GM18868 (cell line): Measurements from ENCODE around the gene ATP2A2.

Source experiments
- ATAC-seq: cut with Tn5 transposase; IDR thresholded peaks from one replicate; pipeline ENCODE4 v1.9.1; 2021; ENCODE audit warnings: mild to moderate bottlenecking, moderate library complexity; ENCODE audit not compliant: unreplicated experiment

Gene ATP2A2

DNA sequence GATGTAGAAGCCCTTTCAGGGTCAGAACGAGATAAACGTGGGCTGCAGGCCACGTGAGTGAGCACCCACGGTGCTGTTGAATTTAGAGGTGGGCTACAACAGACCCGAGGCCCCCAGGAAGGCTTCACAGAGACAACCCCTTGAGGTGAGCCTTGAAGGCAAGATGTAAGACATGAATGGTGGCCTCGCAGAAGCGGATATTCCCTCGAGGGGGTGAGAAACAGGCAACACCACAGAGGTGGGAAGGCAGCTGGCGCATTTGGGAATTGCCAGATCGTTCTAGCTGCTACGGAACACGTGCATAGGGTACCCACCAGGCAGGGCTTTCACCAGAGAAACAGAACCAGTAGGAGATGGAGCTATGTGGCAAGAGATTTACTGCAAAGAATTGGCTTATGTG, 22.6 kb upstream of the ATP2A2 start:
- no peak for ATAC-seq

DNA sequence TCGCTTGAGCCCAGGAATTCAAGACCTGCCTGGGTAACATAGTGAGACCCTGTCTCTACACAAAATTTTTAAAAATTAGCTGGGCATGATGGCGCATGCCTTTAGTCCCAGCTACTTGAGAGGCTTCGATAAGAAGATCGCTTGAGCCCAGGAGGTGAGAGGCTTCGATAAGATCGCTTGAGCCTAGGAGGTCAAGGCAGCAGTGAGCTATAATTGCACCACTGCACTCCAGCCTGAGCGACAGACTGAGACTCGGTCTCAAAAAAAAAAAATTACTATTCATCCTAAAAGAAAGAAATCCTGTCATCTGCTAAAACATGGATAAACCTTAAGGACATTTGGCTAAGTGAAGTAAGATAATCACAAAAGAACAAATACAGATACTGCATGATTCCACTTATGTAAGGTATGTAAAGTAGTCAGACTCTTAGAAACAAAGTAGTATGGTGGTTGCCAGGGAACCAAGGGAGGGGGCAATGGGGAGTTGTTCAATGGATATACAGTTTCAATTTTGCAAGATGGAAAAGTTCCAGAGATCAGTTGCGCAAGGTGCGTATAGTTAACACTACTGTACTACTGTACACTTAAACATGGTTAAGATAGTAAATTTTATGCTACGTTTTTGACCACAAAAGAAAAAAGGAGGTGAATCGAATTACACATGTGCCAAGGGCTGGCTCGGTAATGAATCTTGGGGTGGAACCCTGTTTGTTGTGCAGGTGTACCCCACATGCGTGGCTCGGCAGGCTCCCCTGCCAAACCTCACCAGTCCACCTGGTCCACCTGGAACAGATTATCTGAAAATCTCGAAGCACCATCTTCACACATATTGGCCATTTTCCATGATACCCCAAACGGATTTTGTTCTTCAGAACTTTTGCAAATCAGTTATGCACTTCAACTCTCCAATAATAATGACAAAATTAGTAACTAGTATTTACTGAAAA, 18.3 kb upstream of the ATP2A2 start:
- no peak for ATAC-seq

DNA sequence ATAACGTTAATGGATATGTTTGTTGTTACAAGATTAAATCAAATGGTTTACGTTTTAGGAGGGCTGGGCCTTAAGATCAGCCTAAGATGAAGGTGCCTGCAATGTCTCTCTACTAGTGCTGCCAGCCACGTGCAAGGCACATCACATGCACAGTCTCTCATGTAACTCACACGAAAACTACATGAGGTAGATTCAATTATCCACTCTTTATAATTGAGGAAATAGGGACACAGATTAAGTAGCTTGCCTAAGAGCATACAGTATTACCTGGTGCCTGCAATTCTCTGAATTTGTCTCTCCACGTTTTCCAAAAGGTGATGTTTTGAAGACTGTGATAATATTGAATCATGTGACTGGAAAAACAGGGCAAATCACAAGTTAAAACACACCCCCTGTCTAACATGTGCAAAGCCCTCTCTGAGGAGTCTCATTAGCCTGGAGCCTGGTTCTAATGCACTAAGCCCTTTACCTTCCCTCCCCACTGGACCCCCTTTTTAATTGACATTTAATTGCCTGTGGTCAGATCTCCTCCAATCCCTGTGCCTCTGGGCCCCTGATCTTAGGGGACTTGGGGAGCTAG, 14.6 kb upstream of the ATP2A2 start:
- no peak for ATAC-seq

DNA sequence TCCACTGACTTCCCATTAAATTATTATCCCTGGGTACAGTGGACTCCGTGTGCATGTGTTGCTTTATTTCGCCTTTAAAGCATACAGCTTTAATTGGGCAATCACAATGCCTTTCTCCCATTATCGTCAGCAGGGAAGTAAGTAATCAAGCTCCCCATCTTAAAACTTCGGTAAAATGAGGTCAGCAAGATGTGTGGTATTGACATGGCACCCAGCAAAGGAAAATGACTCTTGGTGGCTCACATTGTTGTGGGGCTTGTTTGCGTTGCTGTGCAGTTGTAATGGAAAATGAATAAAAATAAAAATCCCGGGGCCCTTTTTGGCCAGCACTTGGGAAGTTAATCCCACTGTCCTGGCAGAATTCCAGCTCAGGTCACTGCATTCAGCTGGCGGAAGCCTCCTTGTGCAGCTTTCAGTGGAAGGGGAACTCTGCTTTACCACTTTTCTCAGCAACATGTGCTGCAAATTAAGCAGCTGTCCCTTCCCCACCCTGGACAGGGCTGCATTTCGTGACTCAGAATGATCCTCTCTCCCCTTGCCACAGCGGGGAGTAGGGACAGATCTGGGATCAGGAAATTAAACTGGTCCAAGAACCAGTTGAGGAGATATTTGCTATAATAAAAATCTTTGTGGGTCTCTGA, 13.9 kb upstream of the ATP2A2 start:
- ATAC-seq: no peak

DNA sequence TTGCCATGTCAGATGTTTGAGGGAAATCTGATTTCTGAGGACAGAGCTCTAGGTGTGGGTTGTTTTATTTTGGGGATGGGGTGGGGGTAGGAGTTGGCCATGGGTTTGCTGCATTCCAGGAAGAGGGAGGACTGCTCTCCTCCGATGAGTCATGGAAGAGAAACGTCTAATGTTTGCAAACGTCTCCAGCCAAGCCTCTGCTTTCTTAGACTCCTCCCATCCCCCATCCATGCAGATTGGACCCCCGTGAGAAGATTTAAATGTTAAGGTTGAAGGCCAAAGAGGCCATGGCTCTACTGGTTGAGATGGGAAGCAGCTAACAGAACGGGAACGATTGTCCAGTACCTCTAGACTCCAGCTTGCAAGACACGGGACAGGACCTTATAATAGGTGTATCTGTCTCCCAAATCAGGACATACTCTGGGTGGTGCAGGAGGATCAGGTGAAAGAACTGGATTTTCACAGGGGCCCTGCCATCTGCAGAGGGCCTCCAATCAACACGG, 11.4 kb upstream of the ATP2A2 start:
- no peak for ATAC-seq

DNA sequence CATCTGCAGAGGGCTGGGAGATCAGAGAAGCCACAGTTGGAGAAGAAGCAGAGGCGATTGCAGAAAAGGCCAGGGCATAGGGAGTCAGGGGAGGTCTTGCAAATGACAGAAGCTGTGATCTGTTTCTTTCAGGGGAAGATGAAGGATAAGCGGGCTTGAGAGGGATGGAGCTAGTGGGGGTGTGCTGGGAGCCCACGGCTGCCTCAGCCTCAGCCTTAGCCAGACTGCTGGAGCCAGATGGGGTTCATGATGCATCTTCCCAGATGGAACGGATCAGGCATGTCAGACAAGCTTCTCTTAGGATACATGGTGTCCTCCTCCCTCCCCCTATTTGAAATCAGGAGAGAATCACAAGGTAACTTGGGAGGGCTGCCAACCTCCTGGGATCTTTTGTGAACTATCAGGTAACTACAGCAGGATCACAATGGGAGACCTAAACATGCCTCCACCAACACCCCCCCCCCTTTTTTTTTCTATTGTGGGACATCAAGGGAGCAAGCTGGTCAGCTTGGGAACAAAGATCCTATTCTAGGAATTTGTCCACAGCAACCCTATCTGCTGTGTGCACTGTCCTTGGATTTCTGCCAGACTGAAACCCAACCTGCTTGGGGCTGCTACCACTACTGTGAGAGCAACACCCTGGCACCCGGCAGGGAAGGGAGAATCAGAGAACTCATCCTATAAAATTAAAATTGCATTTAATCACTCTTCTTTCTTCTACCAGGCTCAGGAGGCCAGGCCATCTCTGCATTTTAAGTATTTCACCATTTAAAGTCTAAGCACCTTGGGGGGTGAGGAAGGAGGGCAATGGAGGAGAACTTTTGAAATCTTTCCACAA, 10.7 kb upstream of the ATP2A2 start:
- no peak for ATAC-seq

DNA sequence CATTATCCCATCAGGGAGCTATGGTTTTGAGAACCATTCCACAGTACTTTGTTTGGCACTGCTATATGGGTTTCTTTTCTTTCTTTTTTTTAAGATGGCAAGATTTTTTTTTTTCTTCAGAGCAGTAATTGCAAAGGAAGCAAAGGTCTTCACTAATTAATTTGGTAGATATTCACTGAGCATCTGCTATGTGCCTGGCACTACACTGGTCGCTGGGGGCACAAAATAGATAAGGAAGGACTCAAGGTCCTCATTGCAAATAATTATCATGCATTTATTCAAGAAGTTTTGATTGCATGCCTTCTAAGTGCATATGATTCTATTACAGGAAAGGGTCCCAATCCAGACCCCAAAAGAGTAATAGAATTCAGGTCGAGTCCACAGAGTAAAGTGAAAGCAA, 10.0 kb upstream of the ATP2A2 start:
- ATAC-seq: no peak

DNA sequence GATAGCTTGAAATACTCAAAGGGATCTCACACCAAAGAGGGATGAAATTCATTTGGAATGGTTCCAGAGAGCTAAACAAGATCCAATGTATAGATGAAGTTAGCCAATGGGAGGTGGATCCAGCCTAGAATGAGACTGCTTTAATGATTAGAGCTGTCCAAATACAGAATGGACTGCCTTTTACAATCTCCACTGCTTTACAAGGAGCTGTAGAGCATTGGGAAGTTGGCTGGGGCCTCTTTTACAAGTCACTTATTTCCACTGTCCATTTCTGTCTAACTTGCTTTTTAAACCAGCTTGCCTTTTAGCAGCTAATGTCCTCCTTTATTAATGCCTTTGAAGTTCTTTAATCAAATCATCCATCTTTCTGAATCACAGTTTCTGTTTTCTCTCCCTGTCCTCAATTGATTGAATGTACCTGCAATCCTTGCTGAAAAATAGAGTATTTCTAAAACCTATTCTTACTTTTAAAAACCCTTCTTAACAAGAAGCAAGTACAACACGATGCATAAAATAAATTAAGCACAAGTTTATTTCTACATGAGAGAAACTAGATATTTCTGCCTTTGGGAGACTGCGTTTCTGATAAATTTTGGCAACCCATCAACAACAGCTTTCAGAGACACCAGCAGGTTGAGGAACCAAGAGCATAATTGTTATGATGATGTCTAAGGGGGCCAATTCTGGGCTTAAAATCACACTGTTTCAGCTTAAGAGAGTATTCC, 3.4 kb upstream of the ATP2A2 start:
- ATAC-seq: no peak

DNA sequence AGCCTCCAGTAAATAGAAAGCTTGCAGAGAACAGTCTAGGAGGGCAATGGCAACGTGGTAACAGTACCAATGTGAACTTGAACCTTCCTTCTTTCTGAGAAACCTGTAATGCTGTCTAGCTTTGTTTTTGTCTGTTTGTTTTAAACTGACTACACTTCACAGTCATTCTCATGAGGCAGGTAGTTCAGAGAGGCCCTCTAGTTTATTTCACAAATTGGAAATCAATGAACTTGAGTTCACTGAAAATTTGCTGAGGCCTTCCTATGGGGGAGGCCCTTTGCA, 2.9 kb upstream of the ATP2A2 start:
- no peak for ATAC-seq

DNA sequence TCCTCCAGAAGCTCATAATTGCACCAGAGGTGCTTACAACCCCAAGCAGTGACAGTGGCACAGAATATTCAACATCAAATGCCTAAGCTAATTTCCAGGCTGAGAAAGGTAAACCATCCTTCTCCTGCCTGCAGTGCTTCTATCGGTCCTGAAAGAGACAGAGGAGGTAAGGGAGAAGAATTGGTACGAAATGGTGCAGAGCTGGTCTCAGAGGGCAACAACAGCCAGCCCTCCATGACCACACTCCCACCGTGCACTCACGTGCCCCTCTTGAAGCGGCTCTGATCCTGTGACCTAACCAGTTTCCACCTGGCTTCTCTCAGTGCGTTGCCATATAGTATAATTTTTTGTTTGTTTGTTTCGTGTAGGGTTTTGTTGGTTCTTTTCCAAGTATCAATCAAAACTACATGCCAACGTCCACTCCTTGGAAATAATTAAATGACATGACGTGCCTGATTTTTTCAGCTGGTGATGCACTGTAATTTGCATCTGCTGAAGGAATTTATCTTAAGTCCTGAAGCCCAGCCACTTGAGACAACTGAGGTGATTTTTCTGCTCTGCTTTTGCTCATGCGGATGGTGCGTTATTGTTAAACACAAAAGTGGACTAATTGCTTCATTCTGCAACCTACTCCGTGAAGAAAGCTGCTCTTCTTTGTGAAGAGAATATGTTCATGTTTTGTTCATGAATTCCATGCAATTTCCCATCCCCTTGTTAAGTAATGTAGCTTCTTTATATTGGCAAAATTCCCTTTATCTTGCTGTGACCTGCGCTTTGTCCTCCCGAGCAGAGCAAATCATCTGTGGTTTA, 1.3 kb upstream of the ATP2A2 start:
- no peak for ATAC-seq

DNA sequence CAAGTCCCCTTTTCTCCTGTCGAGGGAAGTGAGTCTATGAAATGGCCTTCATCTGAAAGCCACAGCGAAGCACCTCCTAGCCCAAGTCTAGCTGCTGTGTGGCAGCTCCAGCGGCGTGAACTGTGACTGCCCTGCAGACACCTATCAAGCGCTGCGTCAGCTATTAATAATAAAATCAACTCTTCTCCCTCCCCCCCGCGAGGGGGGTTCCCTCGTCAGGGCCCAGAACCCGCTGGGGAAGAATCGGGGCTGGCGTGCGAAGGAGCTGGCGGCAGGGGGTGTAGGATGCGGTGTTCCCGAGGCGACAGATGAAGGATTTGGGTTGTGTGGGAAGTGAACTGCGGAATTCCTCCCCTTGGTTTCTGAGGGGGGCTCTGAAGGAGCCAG, 662 bp upstream of the ATP2A2 start:
- peak; percentile 10 for ATAC-seq

DNA sequence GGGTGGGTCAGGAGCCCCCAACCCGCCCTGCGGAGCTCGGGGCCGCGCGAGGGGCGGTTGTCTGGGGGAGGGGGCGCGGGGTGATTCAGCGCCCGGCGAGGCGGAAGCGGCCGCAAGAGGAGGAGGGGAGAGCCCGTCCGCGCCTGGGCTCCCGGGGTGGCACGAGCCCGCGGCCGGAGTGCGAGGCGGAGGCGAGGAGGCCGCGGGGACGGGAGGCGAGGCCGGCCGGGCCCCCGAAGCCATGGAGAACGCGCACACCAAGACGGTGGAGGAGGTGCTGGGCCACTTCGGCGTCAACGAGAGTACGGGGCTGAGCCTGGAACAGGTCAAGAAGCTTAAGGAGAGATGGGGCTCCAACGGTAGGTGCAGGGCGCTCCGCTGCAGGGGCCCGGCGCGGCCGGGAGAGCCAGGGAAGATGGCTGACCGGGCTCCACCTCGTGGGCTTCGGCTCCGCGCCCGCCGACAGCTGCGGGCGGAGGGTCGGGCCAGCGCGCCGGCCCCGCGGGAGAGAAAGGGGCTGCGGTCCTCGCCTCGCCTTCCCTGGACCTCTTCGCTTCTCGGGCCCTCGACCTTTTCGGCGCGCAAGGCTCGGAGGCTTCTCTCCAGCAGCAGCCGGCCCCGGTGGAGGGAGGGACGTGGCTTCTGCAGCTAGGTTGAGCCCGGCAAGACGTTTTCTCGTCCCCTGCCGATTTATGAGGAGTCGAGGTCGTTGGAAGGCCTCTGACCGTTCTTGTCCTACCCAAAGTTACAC, 677 bp downstream of the ATP2A2 start:
- peak; percentile 37 for ATAC-seq

DNA sequence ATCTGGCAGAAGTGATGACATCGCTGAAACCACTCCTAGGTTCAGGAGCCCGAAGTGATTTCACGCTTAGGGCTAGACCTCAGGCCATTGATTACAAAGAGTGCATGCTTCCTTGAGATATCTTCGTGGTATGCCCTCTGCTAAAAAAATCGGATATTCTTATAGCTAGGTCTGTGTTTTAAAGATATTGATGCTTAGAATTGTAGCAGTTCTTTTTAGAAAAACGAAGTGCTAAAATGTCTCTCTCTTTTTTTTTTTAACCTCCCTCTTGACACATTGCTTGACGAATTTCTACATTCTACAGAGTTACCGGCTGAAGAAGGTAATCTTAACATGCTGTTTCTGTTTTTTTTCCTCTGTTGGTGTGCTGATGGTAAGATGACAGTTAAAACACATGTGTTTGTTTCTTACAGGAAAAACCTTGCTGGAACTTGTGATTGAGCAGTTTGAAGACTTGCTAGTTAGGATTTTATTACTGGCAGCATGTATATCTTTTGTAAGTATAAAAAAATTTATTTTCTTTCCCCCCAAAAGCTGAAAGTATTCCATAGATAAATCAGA, 1.3 kb downstream of the ATP2A2 start:
- ATAC-seq: no peak

DNA sequence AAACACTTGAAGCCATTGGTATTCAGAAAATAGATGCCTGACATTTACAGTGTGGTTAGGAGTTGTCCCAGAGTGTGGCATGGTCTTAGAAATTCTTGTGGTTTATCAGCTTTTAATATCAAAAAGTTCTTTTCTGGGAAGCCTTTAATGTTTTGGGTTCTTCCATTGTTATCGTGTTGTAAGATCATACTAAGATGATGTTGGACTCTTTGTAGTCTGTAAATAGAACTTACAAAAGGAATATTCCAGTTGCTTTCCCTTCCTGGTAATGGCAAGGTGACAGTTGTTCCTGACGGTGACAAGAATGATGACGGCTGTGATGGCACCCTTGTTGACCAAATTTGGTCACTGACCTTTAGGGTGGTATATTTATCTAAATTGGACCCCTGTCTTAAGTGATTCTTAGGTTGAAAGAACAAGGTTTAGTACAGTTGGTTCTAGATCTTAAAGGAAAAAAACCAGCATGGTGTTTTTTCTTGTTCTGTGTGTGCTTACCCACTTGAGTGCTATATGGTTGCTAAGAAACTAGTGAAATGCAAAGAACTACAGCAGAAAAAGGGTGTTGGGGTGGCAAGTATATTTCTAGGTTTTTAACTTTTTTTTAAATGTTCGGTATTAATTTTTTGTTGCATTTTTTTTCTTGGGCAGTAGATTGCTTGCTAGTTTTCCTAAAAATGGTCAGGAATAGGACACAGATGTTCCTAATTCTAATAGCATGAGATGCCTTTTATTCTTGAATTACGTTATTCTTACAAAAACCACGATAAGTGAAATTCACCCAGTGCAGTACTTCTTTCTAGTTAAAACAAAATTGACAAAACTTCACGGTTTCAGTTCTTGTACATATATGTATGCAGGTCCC, 2.1 kb downstream of the ATP2A2 start:
- no peak for ATAC-seq

DNA sequence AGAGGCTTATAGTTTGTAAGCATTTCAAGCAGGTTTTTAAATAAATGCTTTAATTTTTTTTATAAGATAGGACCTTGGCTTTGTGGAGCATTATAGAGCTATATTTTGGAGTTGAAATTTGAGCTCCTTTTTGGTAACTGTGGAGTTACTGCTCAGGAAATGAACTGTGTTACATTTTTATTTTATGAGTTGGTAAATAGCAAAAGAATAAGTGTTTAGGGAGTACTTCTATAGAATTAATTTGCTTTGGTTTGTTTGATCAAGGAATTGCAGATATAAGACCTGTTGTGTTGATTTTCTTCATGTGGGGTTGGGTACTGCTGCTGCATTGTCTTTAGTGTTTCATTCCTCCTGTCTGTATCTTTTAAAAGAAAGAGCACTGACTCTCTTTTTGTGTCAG, 3.5 kb downstream of the ATP2A2 start:
- no peak for ATAC-seq

DNA sequence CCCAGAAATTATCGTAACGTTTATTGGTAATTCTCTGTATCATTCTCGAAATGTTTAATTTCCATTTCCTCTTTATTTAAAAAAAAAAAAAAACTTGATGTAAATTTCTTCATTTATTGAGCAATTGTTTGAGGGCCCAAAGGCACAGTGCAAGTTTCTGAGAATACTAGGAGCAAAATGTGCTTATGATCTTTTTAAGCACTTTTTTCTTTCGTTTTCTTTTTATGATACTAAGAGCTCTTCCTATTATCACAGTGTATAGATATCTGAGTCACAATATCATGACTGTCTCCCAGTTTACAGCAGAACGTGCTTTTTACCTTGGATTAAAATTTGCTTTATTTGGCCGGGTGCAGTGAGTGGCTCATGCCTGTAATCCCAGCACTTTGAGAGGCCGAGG, 5.6 kb downstream of the ATP2A2 start:
- no peak for ATAC-seq

DNA sequence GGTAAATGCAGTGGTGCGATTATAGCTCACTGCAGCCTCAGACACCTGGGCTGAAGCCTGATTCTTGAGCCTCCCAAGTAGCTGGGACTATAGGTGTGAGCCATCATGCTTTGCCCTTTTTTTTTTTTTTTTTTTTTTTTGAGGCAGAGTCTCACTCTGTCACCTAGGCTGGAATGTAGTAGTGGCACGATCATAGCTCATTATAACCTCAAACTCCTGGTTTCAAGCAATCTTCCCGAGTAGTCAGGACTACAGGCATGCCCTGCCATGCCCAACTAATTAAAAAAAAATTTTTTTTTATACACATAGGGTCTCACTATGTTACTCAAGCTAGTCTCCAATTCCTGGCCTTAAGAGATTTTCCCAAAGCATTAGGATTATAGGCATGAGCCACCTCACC, 6.9 kb downstream of the ATP2A2 start:
- no peak for ATAC-seq
